Measurements from ENCODE around the gene SS18L1. TPM values are rescaled to one million over a fixed set of nuclear protein-coding genes. Genes with fewer than 3 reads are reported as not detected.

Gene SS18L1
- total RNA-seq, 2 experiments from 2014 or later: 19.5 to 23.0 TPM

GRCh38 chr20:62196286-62196685, 52.7 kb downstream of the SS18L1 start:
- no peaks in the 10 kb centered on the region for H3K9me3 Mint-ChIP-seq (ENCODE audit: low read depth)
- CTCF ChIA-PET: no interaction called here
- no peak for ATAC-seq
- H3K4me1 Mint-ChIP-seq: peaks cover 2% of the 10 kb centered on the region
- peaks cover 28% of the 10 kb centered on the region for H3K36me3 Mint-ChIP-seq
- H3K27ac Mint-ChIP-seq: no peak overlapping the region
- H3K4me3 Mint-ChIP-seq: no peak overlapping the region
- DNase-seq: no peak
- H3K27me3 Mint-ChIP-seq: no peaks in the 10 kb centered on the region

- Mint-ChIP-seq H3K36me3 (peaks cover 28% of the 10 kb centered on the region), H3K9me3 (ENCODE audit: low read depth) (no peaks in the 10 kb centered on the region), H3K27ac (no peak overlapping the region), H3K4me3 (no peak overlapping the region), H3K27me3 (no peaks in the 10 kb centered on the region), H3K4me1 (peaks cover 2% of the 10 kb centered on the region)
- DNase-seq (no peak), ATAC-seq (no peak)
- CTCF ChIA-PET: no interaction called here
Measured at GRCh38 chr20:62197311-62197710, 53.7 kb downstream of the SS18L1 start.

GRCh38 chr20:62197801-62198200, 54.2 kb downstream of the SS18L1 start:
- CTCF ChIA-PET: no interaction called here

GRCh38 chr20:62198496-62198895, 54.9 kb downstream of the SS18L1 start:
- Mint-ChIP-seq H3K9me3 (ENCODE audit: low read depth) (no peaks in the 10 kb centered on the region), H3K4me3 (no peak overlapping the region), H3K36me3 (peaks cover 31% of the 10 kb centered on the region), H3K4me1 (peaks cover 2% of the 10 kb centered on the region), H3K27me3 (no peaks in the 10 kb centered on the region), H3K27ac (no peak overlapping the region)
- CTCF ChIA-PET: no interaction called here
- ATAC-seq (no peak), DNase-seq (no peak)

More at GRCh38 chr20:62197801-62198200, 54.2 kb downstream of the SS18L1 start:
- H3K36me3 Mint-ChIP-seq: peaks cover 28% of the 10 kb centered on the region
- peaks cover 2% of the 10 kb centered on the region for H3K4me1 Mint-ChIP-seq
- no peaks in the 10 kb centered on the region for H3K27me3 Mint-ChIP-seq
- H3K4me3 Mint-ChIP-seq: no peak overlapping the region
- no peaks in the 10 kb centered on the region for H3K9me3 Mint-ChIP-seq (ENCODE audit: low read depth)
- DNase-seq (no peak), ATAC-seq (no peak)
- no peak overlapping the region for H3K27ac Mint-ChIP-seq

- no peak overlapping the region for H3K4me3 Mint-ChIP-seq
- H3K36me3 Mint-ChIP-seq: peaks cover 31% of the 10 kb centered on the region
- CTCF ChIA-PET: no interaction called here
- H3K9me3 Mint-ChIP-seq (ENCODE audit: low read depth): no peaks in the 10 kb centered on the region
- H3K27ac Mint-ChIP-seq: no peak overlapping the region
- no peak for ATAC-seq
- no peak for DNase-seq
- peaks cover 2% of the 10 kb centered on the region for H3K4me1 Mint-ChIP-seq
- H3K27me3 Mint-ChIP-seq: no peaks in the 10 kb centered on the region
Measured at GRCh38 chr20:62198931-62199330, 55.4 kb downstream of the SS18L1 start.

- Mint-ChIP-seq H3K27ac (no peak overlapping the region), H3K36me3 (peaks cover 29% of the 10 kb centered on the region)
- CTCF ChIA-PET: no interaction called here
Measured at GRCh38 chr20:62200491-62201172, 57.1 kb downstream of the SS18L1 start.

GRCh38 chr20:62201173-62202082, 57.9 kb downstream of the SS18L1 start:
- H3K9me3 Mint-ChIP-seq (ENCODE audit: low read depth): no peaks in the 10 kb centered on the region
- H3K27ac Mint-ChIP-seq: no peak overlapping the region
- H3K36me3 Mint-ChIP-seq: peaks cover 28% of the 10 kb centered on the region
- ATAC-seq (no peak), DNase-seq (no peak)
- H3K4me1 Mint-ChIP-seq: no peaks in the 10 kb centered on the region
- no peak overlapping the region for H3K4me3 Mint-ChIP-seq
- H3K27me3 Mint-ChIP-seq: no peaks in the 10 kb centered on the region
- CTCF ChIA-PET: no interaction called here

More at GRCh38 chr20:62200491-62201172, 57.1 kb downstream of the SS18L1 start:
- ATAC-seq: no peak
- H3K27me3 Mint-ChIP-seq: no peaks in the 10 kb centered on the region
- H3K4me1 Mint-ChIP-seq: no peaks in the 10 kb centered on the region
- H3K4me3 Mint-ChIP-seq: no peak overlapping the region
- no peak for DNase-seq
- no peaks in the 10 kb centered on the region for H3K9me3 Mint-ChIP-seq (ENCODE audit: low read depth)

GRCh38 chr20:62202083-62202395, 58.5 kb downstream of the SS18L1 start:
- H3K4me3 Mint-ChIP-seq: no peak overlapping the region
- H3K9me3 Mint-ChIP-seq (ENCODE audit: low read depth): no peaks in the 10 kb centered on the region
- CTCF ChIA-PET: no interaction called here
- ATAC-seq (no peak), DNase-seq (no peak)
- H3K27me3 Mint-ChIP-seq: no peaks in the 10 kb centered on the region
- no peak overlapping the region for H3K27ac Mint-ChIP-seq
- H3K36me3 Mint-ChIP-seq: peaks cover 28% of the 10 kb centered on the region
- H3K4me1 Mint-ChIP-seq: no peaks in the 10 kb centered on the region

- H3K9me3 Mint-ChIP-seq (ENCODE audit: low read depth): no peaks in the 10 kb centered on the region
- DNase-seq: no peak
- H3K27me3 Mint-ChIP-seq: no peaks in the 10 kb centered on the region
- peaks cover 26% of the 10 kb centered on the region for H3K36me3 Mint-ChIP-seq
- no peak overlapping the region for H3K4me3 Mint-ChIP-seq
- ATAC-seq: no peak
- no peaks in the 10 kb centered on the region for H3K4me1 Mint-ChIP-seq
- CTCF ChIA-PET: no interaction called here
- peak overlapping the region; percentile 17 for H3K27ac Mint-ChIP-seq
Measured at GRCh38 chr20:62202676-62203377, 59.3 kb downstream of the SS18L1 start.

GRCh38 chr20:62203378-62204030, 59.9 kb downstream of the SS18L1 start:
- H3K9me3 Mint-ChIP-seq (ENCODE audit: low read depth): no peaks in the 10 kb centered on the region
- peak overlapping the region; percentile 17 for H3K27ac Mint-ChIP-seq
- H3K4me3 Mint-ChIP-seq: no peak overlapping the region
- no peaks in the 10 kb centered on the region for H3K4me1 Mint-ChIP-seq
- H3K27me3 Mint-ChIP-seq: no peaks in the 10 kb centered on the region
- DNase-seq: no peak
- no peak for ATAC-seq
- CTCF ChIA-PET: no interaction called here
- H3K36me3 Mint-ChIP-seq: peaks cover 23% of the 10 kb centered on the region

- no peak for DNase-seq
- Mint-ChIP-seq H3K4me1 (no peaks in the 10 kb centered on the region), H3K4me3 (no peak overlapping the region), H3K27ac (no peak overlapping the region), H3K27me3 (no peaks in the 10 kb centered on the region), H3K36me3 (peaks cover 5% of the 10 kb centered on the region), H3K9me3 (ENCODE audit: low read depth) (no peaks in the 10 kb centered on the region)
- ATAC-seq: no peak
- CTCF ChIA-PET: no interaction called here
Measured at GRCh38 chr20:62205618-62206387, 62.2 kb downstream of the SS18L1 start.

- CTCF ChIA-PET: no interaction called here
- peaks cover 3% of the 10 kb centered on the region for H3K36me3 Mint-ChIP-seq
Measured at GRCh38 chr20:62206388-62206775, 62.8 kb downstream of the SS18L1 start.

More at GRCh38 chr20:62206388-62206775, 62.8 kb downstream of the SS18L1 start:
- H3K4me1 Mint-ChIP-seq: no peaks in the 10 kb centered on the region
- ATAC-seq: no peak
- no peaks in the 10 kb centered on the region for H3K27me3 Mint-ChIP-seq
- no peak for DNase-seq
- H3K4me3 Mint-ChIP-seq: no peak overlapping the region
- H3K27ac Mint-ChIP-seq: no peak overlapping the region
- H3K9me3 Mint-ChIP-seq (ENCODE audit: low read depth): no peaks in the 10 kb centered on the region
